HEK293T (cell line): ENCODE results near the gene ATP8B3.

ENCODE experiments used
- CTCF ChIA-PET: fragments of 350-600 bp; formaldehyde crosslinking; extraction: SDS; loops from one replicate; lab custom pipeline; 2021; ENCODE audit warnings: antibody characterized with exemption, inconsistent platforms; lab: Yijun Ruan, JAX
- POLR2A ChIA-PET: fragments of 350-600 bp; formaldehyde crosslinking; extraction: SDS; loops from one replicate; lab custom pipeline; 2020; ENCODE audit warnings: antibody characterized with exemption, inconsistent platforms; lab: Yijun Ruan, JAX
- DNase-seq: peaks from one replicate; pipeline ENCODE4 v3.0.0; 2012; ENCODE audit warnings: mixed read lengths; ENCODE audit errors: extremely low spot score
- ARNT ChIP-seq: fragments of 450-650 bp; IDR thresholded peaks from 2 replicates; pipeline ENCODE4 v1.6.1; 2017; ENCODE audit warnings: mild to moderate bottlenecking
- BHLHE40 ChIP-seq: fragments of 450-650 bp; IDR thresholded peaks from 2 replicates; pipeline ENCODE4 v1.6.1; 2016; ENCODE audit warnings: mild to moderate bottlenecking, moderate library complexity, borderline replicate concordance
- CTBP1 ChIP-seq: fragments of 450-650 bp; IDR thresholded peaks from 2 replicates; pipeline ENCODE4 v1.6.1; 2016; ENCODE audit warnings: borderline replicate concordance
- ELF4 ChIP-seq: fragments of 450-650 bp; IDR thresholded peaks from 2 replicates; pipeline ENCODE4 v1.6.1; 2017; ENCODE audit warnings: antibody characterized with exemption
- FOXA1 ChIP-seq: fragments of 450-650 bp; IDR thresholded peaks from 2 replicates; pipeline ENCODE4 v1.6.1; 2016; ENCODE audit warnings: mild to moderate bottlenecking
- FOXK2 ChIP-seq: fragments of 450-650 bp; IDR thresholded peaks from 2 replicates; pipeline ENCODE4 v1.6.1; 2016; ENCODE audit warnings: mild to moderate bottlenecking
- FOXM1 ChIP-seq: fragments of 450-650 bp; IDR thresholded peaks from 2 replicates; pipeline ENCODE4 v1.6.1; 2017; ENCODE audit warnings: mild to moderate bottlenecking, borderline replicate concordance
- HDGF ChIP-seq: fragments of 450-650 bp; IDR thresholded peaks from 2 replicates; pipeline ENCODE4 v1.6.1; 2017; ENCODE audit warnings: antibody characterized with exemption, borderline replicate concordance
- L3MBTL2 ChIP-seq: fragments of 450-650 bp; conservative IDR thresholded peaks from 2 replicates; pipeline ENCODE4 v1.6.1; 2016; ENCODE audit warnings: mild to moderate bottlenecking
- LEF1 ChIP-seq: fragments of 450-650 bp; IDR thresholded peaks from 2 replicates; pipeline ENCODE4 v1.6.1; 2017; ENCODE audit warnings: mild to moderate bottlenecking, borderline replicate concordance
- NFRKB ChIP-seq: fragments of 450-650 bp; IDR thresholded peaks from 2 replicates; pipeline ENCODE4 v1.6.1; 2016; ENCODE audit warnings: mild to moderate bottlenecking, moderate library complexity
- SP1 ChIP-seq: fragments of 450-650 bp; IDR thresholded peaks from 2 replicates; pipeline ENCODE4 v1.6.1; 2017
- SUZ12 ChIP-seq: fragments of 450-650 bp; IDR thresholded peaks from 2 replicates; pipeline ENCODE4 v1.6.1; 2016; ENCODE audit warnings: mild to moderate bottlenecking
- TARDBP ChIP-seq: fragments of 450-650 bp; IDR thresholded peaks from 2 replicates; pipeline ENCODE4 v1.6.1; 2016
- ZNF384 ChIP-seq: fragments of 450-650 bp; IDR thresholded peaks from 2 replicates; pipeline ENCODE4 v1.6.1; 2016
- TF ChIP-seq, protein P1 (sequence below): fragments of 450-650 bp; IDR thresholded peaks from 2 replicates; pipeline ENCODE4 v1.6.1; 2016

ATP8B3 gene

DNA sequence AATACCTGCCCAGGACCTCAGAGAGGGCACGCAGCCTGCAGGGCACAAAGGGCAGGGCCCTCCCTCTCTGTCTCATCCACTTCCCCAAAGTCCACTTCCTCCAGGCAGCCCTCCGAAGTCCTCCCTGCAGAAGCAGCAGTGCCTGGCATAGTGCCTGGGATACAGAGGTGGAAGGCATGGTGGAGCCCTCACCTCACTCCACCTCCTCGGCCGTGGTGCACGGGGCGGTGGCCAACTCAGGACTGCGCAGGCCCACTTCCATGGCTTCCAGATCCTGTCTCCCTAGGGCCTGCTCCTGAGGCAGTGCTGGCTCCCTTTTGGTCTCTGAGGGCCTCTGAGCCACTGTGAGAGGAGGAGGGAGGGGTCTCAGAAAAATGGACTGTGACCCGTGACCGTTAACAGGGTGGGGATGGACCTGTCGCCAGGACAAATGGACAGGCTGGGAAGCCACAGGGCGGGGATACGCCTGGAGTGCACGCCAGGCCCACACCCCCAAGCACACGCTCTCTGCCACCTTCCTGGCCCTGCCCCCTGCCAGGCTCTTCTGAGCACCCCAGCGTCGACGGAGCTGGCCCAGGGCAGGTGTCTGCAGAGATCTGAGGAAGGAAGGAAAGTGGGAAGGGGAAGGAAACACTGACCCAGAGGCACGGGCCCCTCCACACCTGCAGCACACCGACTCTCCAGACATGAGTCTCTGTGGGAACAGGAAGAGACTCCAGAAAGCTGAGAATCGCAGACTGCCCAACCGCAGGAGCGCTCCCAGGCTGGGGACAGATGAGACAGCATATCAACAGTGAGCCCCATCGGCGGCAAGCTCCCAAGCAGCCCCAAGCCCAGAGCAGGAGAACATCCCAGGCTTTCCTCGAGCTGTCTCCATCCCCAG, 27.8 kb upstream of the ATP8B3 start:
- CTCF ChIA-PET: interaction anchor here (1.1 kb wide), 1 partner anchor 14 kb away, joined by 5 read pairs; no protein-coding TSS in a partner anchor
- POLR2A ChIA-PET: no interaction called here
- DNase-seq: no peak
- TF ChIP-seq BHLHE40: no peak
- TF ChIP-seq FOXA1: no peak
- TF ChIP-seq ELF4: no peak
- no peak for TF ChIP-seq LEF1
- no peak for TF ChIP-seq ZNF384
- no peak for TF ChIP-seq CTBP1
- TF ChIP-seq TARDBP: no peak
- TF ChIP-seq, protein P1, sequence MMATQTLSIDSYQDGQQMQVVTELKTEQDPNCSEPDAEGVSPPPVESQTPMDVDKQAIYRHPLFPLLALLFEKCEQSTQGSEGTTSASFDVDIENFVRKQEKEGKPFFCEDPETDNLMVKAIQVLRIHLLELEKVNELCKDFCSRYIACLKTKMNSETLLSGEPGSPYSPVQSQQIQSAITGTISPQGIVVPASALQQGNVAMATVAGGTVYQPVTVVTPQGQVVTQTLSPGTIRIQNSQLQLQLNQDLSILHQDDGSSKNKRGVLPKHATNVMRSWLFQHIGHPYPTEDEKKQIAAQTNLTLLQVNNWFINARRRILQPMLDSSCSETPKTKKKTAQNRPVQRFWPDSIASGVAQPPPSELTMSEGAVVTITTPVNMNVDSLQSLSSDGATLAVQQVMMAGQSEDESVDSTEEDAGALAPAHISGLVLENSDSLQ: no peak
- TF ChIP-seq HDGF: no peak
- no peak for TF ChIP-seq L3MBTL2
- no peak for TF ChIP-seq SP1
- no peak for TF ChIP-seq ARNT
- no peak for TF ChIP-seq FOXM1
- TF ChIP-seq NFRKB: no peak
- no peak for TF ChIP-seq SUZ12
- TF ChIP-seq FOXK2: no peak

DNA sequence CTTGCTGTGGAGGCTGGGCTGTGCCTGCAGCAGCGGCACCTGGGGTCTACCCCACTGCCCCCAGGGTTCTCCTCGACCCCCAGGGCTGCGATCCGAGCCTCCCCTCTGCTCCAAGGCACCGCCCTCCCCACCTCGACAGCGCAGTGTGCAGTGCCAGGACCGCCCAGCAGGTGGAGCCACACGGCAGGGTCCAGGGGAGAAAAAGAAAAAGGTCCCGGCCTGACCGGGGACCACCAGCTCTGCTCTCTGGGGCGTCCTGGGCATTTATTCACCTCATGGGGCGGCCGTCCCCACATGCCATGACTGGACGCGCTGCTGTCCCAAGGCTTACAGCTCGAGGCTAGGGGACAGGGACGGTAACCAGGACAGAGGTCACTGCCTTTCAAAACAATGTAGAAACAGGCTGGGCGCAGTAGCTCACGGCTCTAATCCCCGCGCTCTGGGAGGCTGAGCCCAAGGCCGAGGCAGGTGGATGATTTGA, 25.6 kb upstream of the ATP8B3 start:
- POLR2A ChIA-PET: interaction anchor here (0.6 to 1.3 kb wide), 2 partner anchors 12 to 108 kb away, joined by 3 to 4 read pairs; no protein-coding TSS in a partner anchor

DNA sequence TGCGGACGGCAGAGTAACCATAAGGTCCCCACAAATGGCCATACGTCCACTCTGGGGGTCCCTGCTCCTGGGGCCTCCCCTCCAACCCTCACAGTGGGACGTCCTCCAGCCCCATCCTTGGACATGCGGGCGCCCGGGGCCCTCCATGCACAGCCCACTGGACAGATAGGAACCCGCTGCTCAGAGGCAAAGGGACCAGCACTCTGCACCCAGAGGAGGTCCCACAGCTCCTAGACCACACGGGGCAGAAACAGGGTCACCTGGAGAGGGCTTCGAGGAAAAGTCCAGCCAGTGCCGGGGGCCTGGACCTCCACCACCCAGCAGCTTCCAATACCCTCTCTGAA, 25.1 kb upstream of the ATP8B3 start:
- POLR2A ChIA-PET: interaction anchor here (1.3 kb wide), 1 partner anchor 11 kb away, joined by 4 read pairs; no protein-coding TSS in a partner anchor
- CTCF ChIA-PET: interaction anchor here (0.6 to 3.0 kb wide), 12 partner anchors 11 to 346 kb away, joined by 3 to 32 read pairs (median 4); partner anchors contain the start of genes REEP6 and REXO1
- DNase-seq: no peak
- TF ChIP-seq ZNF384 (no peak), SP1 (no peak), HDGF (no peak), SUZ12 (no peak), FOXM1 (no peak), FOXA1 (no peak), NFRKB (no peak), FOXK2 (no peak), ELF4 (no peak), ARNT (no peak), L3MBTL2 (no peak), TARDBP (no peak), CTBP1 (no peak)
- TF ChIP-seq, protein P1: no peak

More for the DNA sequence above, 25.6 kb upstream of the ATP8B3 start:
- TF ChIP-seq HDGF (peak; percentile 88; the same call in 1 of the 2 replicates), SP1 (no peak)
- DNase-seq: peak; percentile 81
- CTCF ChIA-PET: interaction anchor here (0.6 to 3.0 kb wide), 16 partner anchors 8 to 347 kb away, joined by 3 to 32 read pairs (median 4); partner anchors contain the start of genes REEP6 and REXO1

DNA sequence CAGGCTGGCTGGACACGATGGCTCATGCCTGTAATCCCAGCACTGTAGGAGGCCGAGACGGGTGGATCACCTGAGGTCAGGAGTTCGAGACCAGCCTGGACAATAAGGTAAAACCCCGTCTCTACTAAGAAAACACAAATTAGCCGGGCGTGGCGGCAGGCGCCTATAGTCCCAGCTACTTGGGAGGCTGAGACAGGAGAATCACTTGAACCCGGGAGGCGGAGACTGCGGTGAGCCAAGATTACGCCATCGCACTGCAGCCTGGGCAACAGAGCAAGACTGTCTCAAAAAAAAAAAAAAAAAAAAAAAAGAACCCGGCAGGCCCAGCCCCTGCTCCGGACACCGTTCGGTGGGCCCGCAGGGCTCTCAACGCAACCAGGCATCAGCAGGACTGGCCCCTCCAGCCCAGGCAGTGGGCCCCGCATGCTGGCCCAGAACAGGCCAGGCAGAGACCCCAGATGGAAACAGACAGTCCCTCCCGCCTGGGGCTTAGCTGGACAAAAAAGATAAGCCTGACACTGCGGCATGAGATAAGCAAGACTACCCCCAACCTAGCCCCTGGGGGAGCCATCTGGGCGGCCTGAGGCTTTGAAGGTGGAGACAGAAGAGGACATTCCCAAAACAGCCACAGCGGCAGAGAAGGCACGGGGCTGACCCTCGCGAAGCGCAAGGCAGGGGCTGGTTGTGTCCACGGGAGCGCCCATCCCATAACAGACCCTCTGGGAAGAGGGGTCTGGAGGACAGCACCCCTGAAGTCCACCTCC, 24.6 kb upstream of the ATP8B3 start:
- TF ChIP-seq BHLHE40 (no peak), ZNF384 (0 out of 2 replicates have a peak, but pooled peaks have one; percentile 12)
- POLR2A ChIA-PET: interaction anchor here (1.3 kb wide), 1 partner anchor 11 kb away, joined by 4 read pairs; no protein-coding TSS in a partner anchor
- CTCF ChIA-PET: interaction anchor here (0.6 to 3.0 kb wide), 6 partner anchors 10 to 346 kb away, joined by 3 to 32 read pairs (median 4); partner anchors contain the start of gene REEP6
- no peak for DNase-seq

DNA sequence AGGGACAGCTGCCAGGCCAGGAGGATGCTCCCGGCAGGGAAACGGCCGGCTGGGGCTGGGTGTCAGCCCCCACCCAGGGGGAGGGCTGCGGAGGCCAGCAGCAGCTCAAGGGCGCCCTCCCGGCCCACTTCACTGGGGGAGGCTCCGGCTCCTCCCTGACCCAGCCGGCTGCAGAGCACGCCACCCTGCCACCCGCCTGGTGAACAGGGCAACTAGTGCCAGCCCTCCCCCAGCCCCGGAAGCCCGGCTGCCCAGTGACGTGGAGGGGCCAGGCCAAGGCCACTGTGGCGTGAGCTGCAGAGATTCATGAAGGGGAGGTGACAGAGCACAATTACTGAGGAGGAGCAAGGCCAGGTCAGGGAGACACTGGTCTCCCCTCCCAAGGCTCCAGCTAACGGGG, 21.5 kb upstream of the ATP8B3 start:
- TF ChIP-seq, protein P1: no peak
- TF ChIP-seq FOXM1: no peak
- no peak for TF ChIP-seq HDGF
- no peak for TF ChIP-seq BHLHE40
- TF ChIP-seq TARDBP: no peak
- TF ChIP-seq L3MBTL2: no peak
- TF ChIP-seq FOXA1: no peak
- no peak for TF ChIP-seq SUZ12
- no peak for TF ChIP-seq ELF4
- TF ChIP-seq NFRKB: no peak
- POLR2A ChIA-PET: no interaction called here
- DNase-seq: no peak
- CTCF ChIA-PET: no interaction called here
